GM18511 (cell line): ENCODE results near the gene ARHGEF5.
"Not testable (repeated sequence)": the region's sequence is repeated elsewhere in the genome, so short reads cannot be mapped to it uniquely, and the experiment has no call there.

Experiments
- ATAC-seq: cut with Tn5 transposase; IDR thresholded peaks from one replicate; pipeline ENCODE4 v1.9.1; 2021; ENCODE audit warnings: mild to moderate bottlenecking, moderate library complexity; ENCODE audit not compliant: unreplicated experiment

Gene ARHGEF5

GRCh38 chr7:144418931-144419330, 63.7 kb downstream of the ARHGEF5 start:
- not testable (repeated sequence) for ATAC-seq

- not testable (repeated sequence) for ATAC-seq
These were observed 72.3 kb downstream of the ARHGEF5 start for GRCh38 chr7:144427539-144427938.

GRCh38 chr7:144428431-144428830, 73.2 kb downstream of the ARHGEF5 start:
- no peak for ATAC-seq
